NB4 (cell line): ENCODE results near the gene HSD3B7.

Experiments used
- MYC ChIP-seq: IDR thresholded peaks from 2 replicates; pipeline ENCODE4 v1.6.1; 2011; ENCODE audit warnings: low read depth, low read length
- POLR2A ChIP-seq: IDR thresholded peaks from 2 replicates; pipeline ENCODE4 v1.6.1; 2011; ENCODE audit warnings: mild to moderate bottlenecking; ENCODE audit not compliant: insufficient read length; ENCODE audit errors: extremely low read depth
- TF ChIP-seq, protein P1 (sequence below): IDR thresholded peaks from one replicate; pipeline ENCODE4 v1.5.1; 2012; ENCODE audit warnings: low read depth, low read length
- TF ChIP-seq, protein P2 (sequence below): IDR thresholded peaks from 2 replicates; pipeline ENCODE4 v1.6.1; 2011; ENCODE audit warnings: low read depth, low read length

DNA sequence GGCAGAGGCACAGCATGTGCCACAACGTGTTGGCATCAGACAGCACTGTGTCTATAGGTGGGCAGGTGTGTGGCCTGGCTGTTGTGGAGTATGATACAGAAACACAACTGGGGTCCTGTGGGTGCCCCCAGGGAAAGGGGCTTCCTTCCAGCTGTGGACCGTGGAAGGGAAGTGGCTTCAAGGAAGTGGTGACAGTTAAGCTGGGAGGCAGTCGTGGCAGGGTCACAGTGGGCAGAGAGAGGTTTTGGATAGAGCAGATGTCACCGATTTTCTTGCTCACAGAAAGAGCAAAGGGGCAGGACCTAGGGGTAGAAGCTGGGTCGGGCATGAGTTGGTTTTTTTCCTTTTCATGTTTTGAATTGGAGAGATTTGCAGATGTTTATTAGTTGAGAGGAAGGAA, 47.3 kb upstream of the HSD3B7 start:
- TF ChIP-seq, protein P1, sequence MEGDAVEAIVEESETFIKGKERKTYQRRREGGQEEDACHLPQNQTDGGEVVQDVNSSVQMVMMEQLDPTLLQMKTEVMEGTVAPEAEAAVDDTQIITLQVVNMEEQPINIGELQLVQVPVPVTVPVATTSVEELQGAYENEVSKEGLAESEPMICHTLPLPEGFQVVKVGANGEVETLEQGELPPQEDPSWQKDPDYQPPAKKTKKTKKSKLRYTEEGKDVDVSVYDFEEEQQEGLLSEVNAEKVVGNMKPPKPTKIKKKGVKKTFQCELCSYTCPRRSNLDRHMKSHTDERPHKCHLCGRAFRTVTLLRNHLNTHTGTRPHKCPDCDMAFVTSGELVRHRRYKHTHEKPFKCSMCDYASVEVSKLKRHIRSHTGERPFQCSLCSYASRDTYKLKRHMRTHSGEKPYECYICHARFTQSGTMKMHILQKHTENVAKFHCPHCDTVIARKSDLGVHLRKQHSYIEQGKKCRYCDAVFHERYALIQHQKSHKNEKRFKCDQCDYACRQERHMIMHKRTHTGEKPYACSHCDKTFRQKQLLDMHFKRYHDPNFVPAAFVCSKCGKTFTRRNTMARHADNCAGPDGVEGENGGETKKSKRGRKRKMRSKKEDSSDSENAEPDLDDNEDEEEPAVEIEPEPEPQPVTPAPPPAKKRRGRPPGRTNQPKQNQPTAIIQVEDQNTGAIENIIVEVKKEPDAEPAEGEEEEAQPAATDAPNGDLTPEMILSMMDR: no peak
- no peak for TF ChIP-seq POLR2A
- TF ChIP-seq, protein P2, sequence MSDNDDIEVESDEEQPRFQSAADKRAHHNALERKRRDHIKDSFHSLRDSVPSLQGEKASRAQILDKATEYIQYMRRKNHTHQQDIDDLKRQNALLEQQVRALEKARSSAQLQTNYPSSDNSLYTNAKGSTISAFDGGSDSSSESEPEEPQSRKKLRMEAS: no peak
- TF ChIP-seq MYC: no peak
